Measurements from ENCODE around the gene NDUFS4.

DNA sequence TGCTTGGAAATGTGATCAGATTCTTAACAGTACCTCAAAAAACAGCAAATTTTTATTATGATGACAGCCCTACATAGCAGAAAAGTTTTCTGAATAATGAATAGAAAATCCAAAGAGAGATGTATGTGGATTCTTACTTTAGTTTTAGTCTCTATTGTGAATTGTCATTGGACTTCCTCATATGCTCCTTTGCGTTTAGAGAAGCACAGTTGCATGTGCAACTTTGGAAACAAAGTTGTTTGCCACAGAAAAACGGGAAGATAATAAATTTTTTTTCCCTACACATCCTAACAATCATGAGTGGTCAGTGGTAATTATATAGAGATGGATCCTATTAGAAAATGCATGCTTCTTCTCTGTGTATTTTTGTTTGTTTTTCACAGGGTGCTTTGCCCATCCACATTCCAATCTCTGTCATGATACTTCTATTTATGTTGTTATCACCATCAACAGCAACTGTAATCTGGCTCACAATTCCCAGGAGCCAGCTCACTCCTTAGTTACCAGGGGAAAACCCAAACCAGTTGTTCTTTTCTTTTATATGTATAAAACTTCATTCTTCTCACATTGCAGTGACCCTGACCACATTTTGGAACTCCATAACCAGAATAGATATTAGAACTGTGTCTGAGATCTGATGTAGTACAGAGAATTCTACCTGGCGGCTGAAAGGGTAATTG, 118.7 kb downstream of the NDUFS4 start:
- TF ChIP-seq, protein P1, sequence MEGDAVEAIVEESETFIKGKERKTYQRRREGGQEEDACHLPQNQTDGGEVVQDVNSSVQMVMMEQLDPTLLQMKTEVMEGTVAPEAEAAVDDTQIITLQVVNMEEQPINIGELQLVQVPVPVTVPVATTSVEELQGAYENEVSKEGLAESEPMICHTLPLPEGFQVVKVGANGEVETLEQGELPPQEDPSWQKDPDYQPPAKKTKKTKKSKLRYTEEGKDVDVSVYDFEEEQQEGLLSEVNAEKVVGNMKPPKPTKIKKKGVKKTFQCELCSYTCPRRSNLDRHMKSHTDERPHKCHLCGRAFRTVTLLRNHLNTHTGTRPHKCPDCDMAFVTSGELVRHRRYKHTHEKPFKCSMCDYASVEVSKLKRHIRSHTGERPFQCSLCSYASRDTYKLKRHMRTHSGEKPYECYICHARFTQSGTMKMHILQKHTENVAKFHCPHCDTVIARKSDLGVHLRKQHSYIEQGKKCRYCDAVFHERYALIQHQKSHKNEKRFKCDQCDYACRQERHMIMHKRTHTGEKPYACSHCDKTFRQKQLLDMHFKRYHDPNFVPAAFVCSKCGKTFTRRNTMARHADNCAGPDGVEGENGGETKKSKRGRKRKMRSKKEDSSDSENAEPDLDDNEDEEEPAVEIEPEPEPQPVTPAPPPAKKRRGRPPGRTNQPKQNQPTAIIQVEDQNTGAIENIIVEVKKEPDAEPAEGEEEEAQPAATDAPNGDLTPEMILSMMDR (conservative IDR thresholded peaks at IDR 0.05) = no peak
- no peak for TF ChIP-seq ZFX (IDR thresholded peaks at IDR 0.05)
